Endodermal cell (in vitro differentiated cells): Measurements from ENCODE around the gene ENDOV. TPM values are rescaled to one million over a fixed set of nuclear protein-coding genes. Genes with fewer than 3 reads are reported as not detected.

Experiments used
- DNase-seq: peaks from one replicate; pipeline ENCODE4 v3.0.0-alpha.2; 2017
- H3K27ac ChIP-seq: 2 replicates; pipeline ENCODE4 v1.5.1; 2013; ENCODE audit warnings: mild to moderate bottlenecking, low read depth, low read length, moderate library complexity
- H3K27me3 ChIP-seq: 2 replicates; pipeline ENCODE4 v1.6.1; 2013; ENCODE audit warnings: mild to moderate bottlenecking, low read length, moderate library complexity; ENCODE audit not compliant: insufficient read depth, control insufficient read depth, poor library complexity, severe bottlenecking
- H3K36me3 ChIP-seq: 2 replicates; pipeline ENCODE4 v1.7.0; 2013; ENCODE audit warnings: mild to moderate bottlenecking, low read length, moderate library complexity; ENCODE audit not compliant: control insufficient read depth, insufficient read depth
- H3K4me1 ChIP-seq: one replicate; pipeline ENCODE4 v1.7.0; 2013; ENCODE audit warnings: low read length; ENCODE audit not compliant: control insufficient read depth, insufficient read depth
- H3K4me3 ChIP-seq: 2 replicates; pipeline ENCODE4 v1.5.1; 2013; ENCODE audit warnings: mild to moderate bottlenecking, low read length, moderate library complexity
- H3K9ac ChIP-seq: 2 replicates; pipeline ENCODE4 v1.6.1; 2013; ENCODE audit warnings: mild to moderate bottlenecking, low read length, moderate library complexity; ENCODE audit not compliant: poor library complexity, severe bottlenecking; ENCODE audit errors: extremely low read depth
- H3K9me3 ChIP-seq: 2 replicates; pipeline ENCODE4 v1.6.1; 2013; ENCODE audit warnings: mild to moderate bottlenecking, low read length, moderate library complexity; ENCODE audit not compliant: control insufficient read depth
- H3K27ac Mint-ChIP-seq: 2 replicates; pipeline ENCODE4 v1.8.0; 2020; ENCODE audit warnings: mixed read lengths
- H3K27me3 Mint-ChIP-seq: 2 replicates; pipeline ENCODE4 v1.8.0; 2021; ENCODE audit warnings: mild to moderate bottlenecking, mixed read lengths; ENCODE audit not compliant: insufficient read depth
- H3K36me3 Mint-ChIP-seq: 2 replicates; pipeline ENCODE4 v1.8.0; 2020; ENCODE audit warnings: low read depth, mixed read lengths
- H3K4me1 Mint-ChIP-seq: 2 replicates; pipeline ENCODE4 v1.8.0; 2020; ENCODE audit warnings: mixed read lengths
- H3K4me3 Mint-ChIP-seq: 2 replicates; pipeline ENCODE4 v1.8.0; 2020; ENCODE audit warnings: mild to moderate bottlenecking, moderate library complexity, mixed read lengths
- H3K9me3 Mint-ChIP-seq: 2 replicates; pipeline ENCODE4 v1.8.0; 2020; ENCODE audit warnings: mild to moderate bottlenecking, mixed read lengths
- CTCF ChIP-seq: fragments of 200-600 bp; sonication (generic); conservative IDR thresholded peaks from 2 replicates; pipeline ENCODE4 v1.5.0; 2021; ENCODE audit warnings: antibody characterized with exemption, mild to moderate bottlenecking
- WGBS, 2 experiments: methylation state at CpG; one replicate each; pipeline versions ENCODE4 v1.1.5 to v1.1.7; 2013; ENCODE audit warnings: missing lambda C conversion rate in 2 of 2, mixed read lengths in 1 of 2; ENCODE audit not compliant: insufficient coverage in 1 of 2, insufficient read length in 1 of 2; 5-methylcytosine and 5-hydroxymethylcytosine counted together
- total RNA-seq, 2 donors: library from RNA; stranded (reverse); fragmentation: NEBNext Ultra II Directional in 1 of 2; extraction: Animal tissue kit (Norgen Biotek cat#: 25700) in 1 of 2; gene quantifications; 2 replicates in 1 of 2; 3 replicates in 1 of 2; pipeline ENCODE4 v1.2.1, GENCODE V29; 2021

ENDOV gene
- total RNA-seq, 2 donors from 2014 or later: 38.8 to 47.1 TPM

DNA sequence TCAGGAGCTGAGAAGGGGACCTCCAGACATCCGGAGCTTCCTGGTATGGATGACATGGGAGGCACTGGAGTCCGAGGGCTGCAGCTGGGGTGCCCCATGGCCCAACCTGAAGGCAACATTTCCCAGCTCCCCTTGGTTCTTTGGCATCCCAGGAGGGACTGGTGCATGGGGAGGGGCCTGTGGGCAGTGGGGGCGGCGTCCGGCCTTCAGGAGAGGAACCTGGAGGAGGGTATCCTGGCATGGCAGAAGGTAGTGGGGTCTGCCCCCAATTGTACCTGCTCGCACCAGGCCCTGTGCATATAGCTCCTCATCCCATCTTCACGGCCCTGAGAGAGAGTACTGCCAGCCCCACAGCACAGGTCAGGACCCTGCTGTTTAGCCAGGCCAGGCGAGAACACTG, 49.5 kb downstream of the ENDOV start:
- no peak overlapping the region for H3K27ac Mint-ChIP-seq

GRCh38 chr17:80465327-80465974, 50.5 kb downstream of the ENDOV start:
- no peak overlapping the region for H3K9ac ChIP-seq
- H3K4me3 ChIP-seq: no peak overlapping the region
- no peak overlapping the region for H3K27ac Mint-ChIP-seq
- peaks cover 63% of the 10 kb centered on the region for H3K27me3 ChIP-seq
- TF ChIP-seq CTCF: no peak
- H3K27ac ChIP-seq: no peak overlapping the region
- no peak overlapping the region for H3K4me3 Mint-ChIP-seq
- peaks cover 52% of the 10 kb centered on the region for H3K27me3 Mint-ChIP-seq
- no peaks in the 10 kb centered on the region for H3K4me1 ChIP-seq
- WGBS, 2 experiments: 83 to 85% methylated on average over 17 to 20 of the region's 20 CpGs
- no peaks in the 10 kb centered on the region for H3K9me3 ChIP-seq
- no peak for DNase-seq
- no peaks in the 10 kb centered on the region for H3K9me3 Mint-ChIP-seq
- no peaks in the 10 kb centered on the region for H3K36me3 ChIP-seq
- H3K36me3 Mint-ChIP-seq: no peaks in the 10 kb centered on the region
- H3K4me1 Mint-ChIP-seq: no peaks in the 10 kb centered on the region

More for the DNA sequence above, 49.5 kb downstream of the ENDOV start:
- Histone ChIP-seq H3K9ac (no peak overlapping the region), H3K27me3 (peaks cover 59% of the 10 kb centered on the region), H3K4me1 (no peaks in the 10 kb centered on the region), H3K36me3 (no peaks in the 10 kb centered on the region), H3K27ac (no peak overlapping the region), H3K9me3 (no peaks in the 10 kb centered on the region), H3K4me3 (no peak overlapping the region)
- H3K4me1 Mint-ChIP-seq: no peaks in the 10 kb centered on the region
- peaks cover 57% of the 10 kb centered on the region for H3K27me3 Mint-ChIP-seq
- H3K36me3 Mint-ChIP-seq: no peaks in the 10 kb centered on the region
- H3K4me3 Mint-ChIP-seq: no peak overlapping the region
- H3K9me3 Mint-ChIP-seq: no peaks in the 10 kb centered on the region
- no peak for DNase-seq
- no peak for TF ChIP-seq CTCF
- 86 to 90% methylated on average over 3 to 8 of the region's 8 CpGs for WGBS, 2 experiments

DNA sequence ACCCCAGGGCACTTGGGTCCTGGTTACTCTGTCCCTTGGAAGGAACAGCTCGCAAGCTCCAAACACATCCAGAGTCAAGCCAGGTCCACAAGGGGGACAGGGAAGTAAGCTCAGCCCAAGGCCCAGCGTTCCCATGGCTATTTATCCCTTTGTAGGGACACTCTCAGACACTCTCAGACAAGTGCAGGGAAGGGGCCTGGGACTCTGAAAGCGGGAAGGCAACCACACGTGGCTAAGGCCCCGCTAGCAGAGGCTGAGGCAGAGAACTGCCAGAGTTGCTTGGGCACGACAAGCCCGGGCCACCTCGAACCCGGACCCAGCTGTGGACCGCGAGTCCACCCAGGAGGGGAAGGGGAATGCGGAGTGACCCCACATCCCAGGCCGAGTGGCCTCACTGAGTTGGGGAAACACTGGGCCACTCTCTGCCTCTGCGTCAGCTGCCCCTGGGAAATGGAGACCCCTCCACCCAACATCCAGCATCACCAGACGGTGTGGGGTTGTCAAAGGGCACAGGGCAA, 51.3 kb downstream of the ENDOV start:
- peaks cover 64% of the 10 kb centered on the region for H3K27me3 ChIP-seq
- Mint-ChIP-seq H3K9me3 (no peaks in the 10 kb centered on the region), H3K27me3 (peaks cover 55% of the 10 kb centered on the region), H3K4me1 (no peaks in the 10 kb centered on the region), H3K4me3 (no peak overlapping the region), H3K27ac (no peak overlapping the region), H3K36me3 (no peaks in the 10 kb centered on the region)
- no peak for TF ChIP-seq CTCF
- no peak for DNase-seq
- H3K27ac ChIP-seq: no peak overlapping the region
- no peaks in the 10 kb centered on the region for H3K36me3 ChIP-seq
- WGBS, 2 experiments: 74 to 78% methylated on average over 7 to 14 of the region's 15 CpGs
- no peaks in the 10 kb centered on the region for H3K4me1 ChIP-seq
- no peak overlapping the region for H3K9ac ChIP-seq
- no peak overlapping the region for H3K4me3 ChIP-seq
- no peaks in the 10 kb centered on the region for H3K9me3 ChIP-seq
